Neural progenitor cell (in vitro differentiated cells): ENCODE data around the gene SH2D1B. TPM values are rescaled to one million over a fixed set of nuclear protein-coding genes. Genes with fewer than 3 reads are reported as not detected.
"Not testable (repeated sequence)": the region's sequence is repeated elsewhere in the genome, so short reads cannot be mapped to it uniquely, and the experiment has no call there.

Experiments used
- DNase-seq: peaks from one replicate; pipeline ENCODE4 v3.0.0-alpha.2; 2016; ENCODE audit warnings: low spot score
- H2AFZ ChIP-seq: fragments of 200-600 bp; sonication (generic); replicated peaks from 2 replicates; pipeline ENCODE4 v1.6.1; 2016; ENCODE audit warnings: antibody characterized with exemption
- H3F3A ChIP-seq: fragments of 200-600 bp; sonication (generic); 2 replicates; pipeline ENCODE4 v1.6.1; 2016; ENCODE audit warnings: antibody characterized with exemption, low read depth
- H3K27ac ChIP-seq: fragments of 200-600 bp; sonication (generic); 2 replicates; pipeline ENCODE4 v1.5.1; 2016; ENCODE audit warnings: mild to moderate bottlenecking
- H3K27me3 ChIP-seq: fragments of 200-600 bp; sonication (generic); 2 replicates; pipeline ENCODE4 v1.6.1; 2016; ENCODE audit warnings: mild to moderate bottlenecking, moderate library complexity
- H3K36me3 ChIP-seq: fragments of 200-600 bp; sonication (generic); 2 replicates; pipeline ENCODE4 v1.5.1; 2016
- H3K4me1 ChIP-seq: fragments of 200-600 bp; sonication (generic); 2 replicates; pipeline ENCODE4 v1.6.1; 2016; ENCODE audit warnings: mixed run types
- H3K4me2 ChIP-seq: fragments of 200-600 bp; sonication (generic); 2 replicates; pipeline ENCODE4 v1.6.1; 2016
- H3K4me3 ChIP-seq: fragments of 200-600 bp; sonication (generic); 2 replicates; pipeline ENCODE4 v1.5.1; 2016
- H3K79me2 ChIP-seq: fragments of 200-600 bp; sonication (generic); 2 replicates; pipeline ENCODE4 v1.6.1; 2016; ENCODE audit warnings: low read depth
- H3K9ac ChIP-seq: fragments of 200-600 bp; sonication (generic); 2 replicates; pipeline ENCODE4 v1.6.1; 2016
- H3K9me3 ChIP-seq: fragments of 200-600 bp; sonication (generic); 2 replicates; pipeline ENCODE4 v1.5.1; 2016; ENCODE audit warnings: low read depth
- H4K20me1 ChIP-seq: fragments of 200-600 bp; sonication (generic); 2 replicates; pipeline ENCODE4 v1.6.1; 2016; ENCODE audit warnings: low read depth
- H3K27ac Mint-ChIP-seq: 3 replicates; pipeline ENCODE4 v1.8.0; 2021; ENCODE audit warnings: mixed read lengths
- H3K27me3 Mint-ChIP-seq: 2 replicates; pipeline ENCODE4 v1.8.0; 2022; ENCODE audit warnings: low read depth, mild to moderate bottlenecking, inconsistent platforms, moderate library complexity, mixed read lengths; ENCODE audit not compliant: insufficient read depth
- H3K36me3 Mint-ChIP-seq: 3 replicates; pipeline ENCODE4 v1.8.0; 2021; ENCODE audit warnings: mixed read lengths
- H3K4me1 Mint-ChIP-seq: 3 replicates; pipeline ENCODE4 v1.8.0; 2021; ENCODE audit warnings: mixed read lengths
- H3K4me3 Mint-ChIP-seq: 3 replicates; pipeline ENCODE4 v1.8.0; 2021; ENCODE audit warnings: mild to moderate bottlenecking, moderate library complexity, mixed read lengths
- H3K9me3 Mint-ChIP-seq: 3 replicates; pipeline ENCODE4 v1.8.0; 2020; ENCODE audit warnings: mixed read lengths
- EZH2 ChIP-seq: fragments of 200-600 bp; sonication (generic); IDR thresholded peaks from 2 replicates; pipeline ENCODE4 v1.6.1; 2017; ENCODE audit warnings: antibody characterized with exemption, mild to moderate bottlenecking, moderate library complexity
- EZH2phosphoT487 ChIP-seq: fragments of 200-600 bp; sonication (generic); IDR thresholded peaks from 2 replicates; pipeline ENCODE4 v1.6.1; 2017; ENCODE audit warnings: antibody characterized with exemption
- total RNA-seq: library from RNA; depleted of rRNA; stranded (reverse); fragments of >200 nt; gene quantifications from 2 replicates; pipeline ENCODE4 v1.2.3, GENCODE V29; 2015; ENCODE audit warnings: low replicate concordance
- TF ChIP-seq, protein P1 (sequence below): fragments of 200-600 bp; sonication (generic); IDR thresholded peaks from 2 replicates; pipeline ENCODE4 v1.5.1; 2017; ENCODE audit warnings: antibody characterized with exemption, mild to moderate bottlenecking

The SH2D1B gene
- total RNA-seq, 1 donor from 2014 or later: not detected

DNA sequence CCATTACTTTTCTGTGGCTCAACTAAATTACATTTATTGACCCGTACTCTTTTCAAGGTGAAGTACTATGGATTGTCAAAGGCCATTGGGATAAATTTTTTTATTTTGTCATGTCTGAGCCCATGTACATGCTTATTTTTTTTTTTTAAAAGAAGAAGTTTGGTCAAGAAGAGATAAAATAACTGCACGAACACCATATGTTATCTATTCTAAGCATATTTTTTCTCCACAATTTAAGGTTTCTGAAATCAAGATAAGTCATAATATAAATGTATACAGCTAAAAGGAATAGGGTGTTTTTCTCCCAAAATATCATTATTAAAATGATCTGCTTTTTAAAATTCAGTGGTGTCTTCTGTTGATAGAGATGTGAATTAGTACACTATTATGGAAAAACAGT is 35.0 kb upstream of the SH2D1B start:
- H3K27me3 Mint-ChIP-seq: peaks cover 2% of the 10 kb centered on the region
- H3K9me3 ChIP-seq: no peaks in the 10 kb centered on the region
- no peaks in the 10 kb centered on the region for H4K20me1 ChIP-seq
- H3K4me3 ChIP-seq: no peak overlapping the region
- H3K4me2 ChIP-seq: no peak overlapping the region
- no peak for DNase-seq
- no peak overlapping the region for H3K4me3 Mint-ChIP-seq
- no peak overlapping the region for H3K27ac Mint-ChIP-seq
- H3K27me3 ChIP-seq: no peaks in the 10 kb centered on the region
- no peaks in the 10 kb centered on the region for H3F3A ChIP-seq
- no peak overlapping the region for H3K27ac ChIP-seq
- no peak for TF ChIP-seq EZH2
- TF ChIP-seq, protein P1, sequence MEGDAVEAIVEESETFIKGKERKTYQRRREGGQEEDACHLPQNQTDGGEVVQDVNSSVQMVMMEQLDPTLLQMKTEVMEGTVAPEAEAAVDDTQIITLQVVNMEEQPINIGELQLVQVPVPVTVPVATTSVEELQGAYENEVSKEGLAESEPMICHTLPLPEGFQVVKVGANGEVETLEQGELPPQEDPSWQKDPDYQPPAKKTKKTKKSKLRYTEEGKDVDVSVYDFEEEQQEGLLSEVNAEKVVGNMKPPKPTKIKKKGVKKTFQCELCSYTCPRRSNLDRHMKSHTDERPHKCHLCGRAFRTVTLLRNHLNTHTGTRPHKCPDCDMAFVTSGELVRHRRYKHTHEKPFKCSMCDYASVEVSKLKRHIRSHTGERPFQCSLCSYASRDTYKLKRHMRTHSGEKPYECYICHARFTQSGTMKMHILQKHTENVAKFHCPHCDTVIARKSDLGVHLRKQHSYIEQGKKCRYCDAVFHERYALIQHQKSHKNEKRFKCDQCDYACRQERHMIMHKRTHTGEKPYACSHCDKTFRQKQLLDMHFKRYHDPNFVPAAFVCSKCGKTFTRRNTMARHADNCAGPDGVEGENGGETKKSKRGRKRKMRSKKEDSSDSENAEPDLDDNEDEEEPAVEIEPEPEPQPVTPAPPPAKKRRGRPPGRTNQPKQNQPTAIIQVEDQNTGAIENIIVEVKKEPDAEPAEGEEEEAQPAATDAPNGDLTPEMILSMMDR: no peak
- no peak for TF ChIP-seq EZH2phosphoT487
- H3K36me3 Mint-ChIP-seq: no peaks in the 10 kb centered on the region
- no peaks in the 10 kb centered on the region for H3K79me2 ChIP-seq
- no peak overlapping the region for H2AFZ ChIP-seq
- H3K4me1 Mint-ChIP-seq: peaks cover 6% of the 10 kb centered on the region
- H3K4me1 ChIP-seq: no peaks in the 10 kb centered on the region
- no peaks in the 10 kb centered on the region for H3K36me3 ChIP-seq
- no peak overlapping the region for H3K9ac ChIP-seq
- H3K9me3 Mint-ChIP-seq: peaks cover 5% of the 10 kb centered on the region

DNA sequence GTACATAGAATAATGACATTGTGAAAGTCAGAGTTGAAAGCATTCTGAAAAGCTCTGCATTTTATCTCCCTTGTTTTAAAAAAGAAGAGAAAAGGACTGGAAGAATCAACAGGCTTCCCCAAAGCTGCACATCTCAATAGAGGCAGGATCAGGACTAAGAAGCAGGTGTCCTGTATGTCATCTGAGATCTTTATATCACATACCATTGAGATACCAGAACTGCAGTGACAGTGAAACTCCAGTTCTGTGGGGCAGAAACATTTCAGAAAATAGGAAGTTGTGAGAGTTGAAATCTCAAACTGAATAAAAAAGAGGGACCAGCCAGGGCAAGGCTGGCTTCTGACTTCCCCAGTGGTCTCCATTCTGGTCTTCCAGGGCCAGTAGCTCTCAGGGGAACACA is 33.0 kb upstream of the SH2D1B start:
- no peak overlapping the region for H3K4me2 ChIP-seq
- no peaks in the 10 kb centered on the region for H3K27me3 ChIP-seq
- no peaks in the 10 kb centered on the region for H3K9me3 ChIP-seq
- DNase-seq: no peak
- no peaks in the 10 kb centered on the region for H3K79me2 ChIP-seq
- no peaks in the 10 kb centered on the region for H3F3A ChIP-seq
- Mint-ChIP-seq H3K4me1 (peaks cover 6% of the 10 kb centered on the region), H3K27ac (no peak overlapping the region), H3K4me3 (no peak overlapping the region), H3K36me3 (no peaks in the 10 kb centered on the region), H3K27me3 (peaks cover 5% of the 10 kb centered on the region), H3K9me3 (no peaks in the 10 kb centered on the region)
- no peak overlapping the region for H3K27ac ChIP-seq
- no peaks in the 10 kb centered on the region for H3K36me3 ChIP-seq
- no peaks in the 10 kb centered on the region for H3K4me1 ChIP-seq
- no peak overlapping the region for H3K9ac ChIP-seq
- no peak overlapping the region for H3K4me3 ChIP-seq
- H2AFZ ChIP-seq: no peak overlapping the region
- no peaks in the 10 kb centered on the region for H4K20me1 ChIP-seq
- TF ChIP-seq EZH2: no peak
- TF ChIP-seq, protein P1: no peak
- no peak for TF ChIP-seq EZH2phosphoT487

DNA sequence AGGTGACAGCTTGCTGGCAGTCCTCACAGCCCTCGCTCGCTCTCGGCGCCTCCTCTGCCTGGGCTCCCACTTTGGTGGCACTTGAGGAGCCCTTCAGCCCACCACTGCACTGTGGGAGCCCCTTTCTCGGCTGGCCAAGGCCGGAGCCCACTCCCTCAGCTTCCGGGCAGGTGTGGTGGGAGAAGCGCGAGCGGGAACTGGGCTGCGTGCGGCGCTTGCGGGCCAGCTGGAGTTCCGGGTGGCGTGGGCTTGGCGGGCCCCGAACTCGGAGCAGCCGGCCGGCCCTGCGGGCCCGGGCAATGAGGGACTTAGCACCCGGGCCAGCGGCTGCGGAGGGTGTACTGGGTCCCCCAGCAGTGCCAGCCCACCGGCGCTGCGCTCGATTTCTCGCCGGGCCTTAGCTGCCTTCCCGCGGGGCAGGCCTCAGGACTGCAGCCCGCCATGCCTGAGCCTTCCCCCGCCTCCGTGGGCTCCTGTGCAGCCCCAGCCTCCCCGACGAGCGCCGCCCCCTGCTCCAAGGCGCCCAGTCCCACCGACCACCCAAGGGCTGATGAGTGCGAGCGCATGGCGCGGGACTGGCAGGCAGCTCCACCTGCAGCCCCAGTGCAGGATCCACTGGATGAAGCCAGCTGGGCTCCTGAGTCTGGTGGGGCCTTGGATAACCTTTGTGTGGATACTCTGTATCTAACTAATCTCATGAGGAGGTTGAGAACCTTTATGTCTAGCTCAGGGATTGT is 21.2 kb upstream of the SH2D1B start:
- H3K4me3 Mint-ChIP-seq, DNase-seq, H3K27me3 ChIP-seq, H2AFZ ChIP-seq, H3F3A ChIP-seq, H3K4me3 ChIP-seq, H4K20me1 ChIP-seq, H3K27ac Mint-ChIP-seq, H3K36me3 ChIP-seq, H3K9ac ChIP-seq, H3K27me3 Mint-ChIP-seq, H3K4me1 ChIP-seq, H3K79me2 ChIP-seq, H3K9me3 ChIP-seq, H3K9me3 Mint-ChIP-seq, H3K36me3 Mint-ChIP-seq, H3K4me1 Mint-ChIP-seq, H3K27ac ChIP-seq, H3K4me2 ChIP-seq: not testable (repeated sequence)

DNA sequence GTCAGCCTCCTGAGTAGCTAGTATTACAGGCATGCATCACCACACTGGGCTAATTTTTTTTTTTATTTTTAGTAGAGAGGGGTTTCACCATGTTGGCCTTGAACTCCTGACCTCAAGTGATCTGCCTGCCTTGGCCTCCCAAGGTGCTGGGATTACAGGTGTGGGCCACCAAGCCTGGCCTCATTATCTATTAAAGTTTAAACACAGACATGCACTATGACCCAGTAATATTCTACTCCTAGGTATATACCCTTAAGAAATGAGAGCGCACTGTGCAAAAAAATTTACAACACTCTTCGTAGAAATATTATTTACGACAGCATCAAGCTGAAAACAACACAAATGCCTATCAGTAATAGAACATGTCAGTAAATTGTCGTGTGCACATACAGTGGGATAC is 18.6 kb upstream of the SH2D1B start:
- TF ChIP-seq EZH2 (no peak), EZH2phosphoT487 (no peak)
- TF ChIP-seq, protein P1: no peak
- Mint-ChIP-seq H3K27ac (no peak overlapping the region), H3K27me3 (peaks cover 3% of the 10 kb centered on the region), H3K9me3 (peaks cover 7% of the 10 kb centered on the region), H3K4me1 (peaks cover 2% of the 10 kb centered on the region), H3K4me3 (no peak overlapping the region), H3K36me3 (no peaks in the 10 kb centered on the region)
- Histone ChIP-seq H3K4me3 (no peak overlapping the region), H3K4me1 (no peaks in the 10 kb centered on the region), H3F3A (no peaks in the 10 kb centered on the region), H3K27ac (no peak overlapping the region), H4K20me1 (no peaks in the 10 kb centered on the region), H3K27me3 (no peaks in the 10 kb centered on the region), H2AFZ (no peak overlapping the region), H3K9me3 (no peaks in the 10 kb centered on the region), H3K4me2 (no peak overlapping the region), H3K79me2 (no peaks in the 10 kb centered on the region), H3K36me3 (no peaks in the 10 kb centered on the region), H3K9ac (no peak overlapping the region)
- no peak for DNase-seq
